AG04450 (cell line): ENCODE measurements around the gene PER2. TPM values are rescaled to one million over a fixed set of nuclear protein-coding genes. Genes with fewer than 3 reads are reported as not detected.

ENCODE experiments used
- CTCF ChIA-PET: fragments of 300-600, 350-600 bp; formaldehyde crosslinking; extraction: SDS; loops from one replicate; lab custom pipeline; 2022; ENCODE audit warnings: antibody characterized with exemption, inconsistent platforms; lab: Charles Lee
- POLR2A ChIA-PET: fragments of 350-600 bp; formaldehyde crosslinking; extraction: SDS; loops from one replicate; lab custom pipeline; 2021; ENCODE audit warnings: antibody characterized with exemption, inconsistent platforms; lab: Yijun Ruan, JAX
- DNase-seq: peaks from one replicate; pipeline ENCODE4 v3.0.0-alpha.2; 2011; ENCODE audit warnings: low read depth, low spot score
- H3K27ac ChIP-seq: one replicate; pipeline ENCODE4 v1.5.1; 2012; ENCODE audit warnings: low read depth, low read length, control low read depth
- H3K27me3 ChIP-seq: one replicate; pipeline ENCODE4 v1.6.0; 2012; ENCODE audit warnings: low read length; ENCODE audit not compliant: control insufficient read depth, insufficient read depth
- H3K4me3 ChIP-seq: 2 replicates; pipeline ENCODE4 v1.5.1; 2011; ENCODE audit warnings: mild to moderate bottlenecking, low read depth, low read length, control low read depth
- H3K9me3 ChIP-seq: 2 replicates; pipeline ENCODE4 v1.5.1; 2012; ENCODE audit warnings: low read length; ENCODE audit not compliant: control insufficient read depth, insufficient read depth
- CTCF ChIP-seq: IDR thresholded peaks from 2 replicates; pipeline ENCODE4 v1.5.1; 2011; ENCODE audit warnings: low read depth, low read length, control low read depth, inconsistent platforms
- polyA plus RNA-seq: library from polyadenylated mRNA; depleted of rRNA; stranded (reverse); fragments of >200 nt; gene quantifications from 2 replicates; pipeline ENCODE4 v1.2.3, GENCODE V29; 2011

Gene PER2
- polyA plus RNA-seq, 1 experiment = 1.9 TPM

- H3K27me3 ChIP-seq = no peaks in the 10 kb centered on the region
- no peak for DNase-seq
- no peak for TF ChIP-seq CTCF
- CTCF ChIA-PET = no interaction called here
- H3K4me3 ChIP-seq = no peak overlapping the region
- POLR2A ChIA-PET = no interaction called here
- no peak overlapping the region for H3K27ac ChIP-seq
- no peaks in the 10 kb centered on the region for H3K9me3 ChIP-seq
Observed at GRCh38 chr2:238271061-238271554, 17.3 kb downstream of the PER2 start.

- H3K4me3 ChIP-seq = no peak overlapping the region
- TF ChIP-seq CTCF = no peak
- DNase-seq = no peak
- H3K9me3 ChIP-seq = no peaks in the 10 kb centered on the region
- POLR2A ChIA-PET = no interaction called here
- no peaks in the 10 kb centered on the region for H3K27me3 ChIP-seq
- CTCF ChIA-PET = no interaction called here
- no peak overlapping the region for H3K27ac ChIP-seq
Observed at GRCh38 chr2:238270606-238271005, 17.8 kb downstream of the PER2 start.

GRCh38 chr2:238269741-238270140 is 18.7 kb downstream of the PER2 start:
- ChIA-PET POLR2A (no interaction called here), CTCF (interaction anchor here (0.5 kb wide), 1 partner anchor 211 kb away, joined by 4 read pairs; no protein-coding TSS in a partner anchor)
- Histone ChIP-seq H3K4me3 (no peak overlapping the region), H3K9me3 (no peaks in the 10 kb centered on the region), H3K27me3 (no peaks in the 10 kb centered on the region), H3K27ac (no peak overlapping the region)
- no peak for TF ChIP-seq CTCF
- no peak for DNase-seq

- no peaks in the 10 kb centered on the region for H3K9me3 ChIP-seq
- no peak for DNase-seq
- H3K27ac ChIP-seq = no peak overlapping the region
- POLR2A ChIA-PET = no interaction called here
- H3K4me3 ChIP-seq = no peak overlapping the region
- H3K27me3 ChIP-seq = no peaks in the 10 kb centered on the region
- no peak for TF ChIP-seq CTCF
- CTCF ChIA-PET = interaction anchor here (1.6 kb wide), 1 partner anchor 11 kb away, joined by 3 read pairs; no protein-coding TSS in a partner anchor
Observed at GRCh38 chr2:238267884-238268680, 20.3 kb downstream of the PER2 start.

- no peaks in the 10 kb centered on the region for H3K27me3 ChIP-seq
- no peak for DNase-seq
- H3K27ac ChIP-seq = peak overlapping the region; percentile 11
- CTCF ChIA-PET = interaction anchor here (0.6 to 1.6 kb wide), 3 partner anchors 10 to 407 kb away, joined by 3 read pairs; no protein-coding TSS in a partner anchor
- POLR2A ChIA-PET = interaction anchor here (0.6 kb wide), 1 partner anchor 27 kb away, joined by 4 read pairs; the partner anchor contains the start of gene HES6
- H3K9me3 ChIP-seq = no peaks in the 10 kb centered on the region
- no peak overlapping the region for H3K4me3 ChIP-seq
- TF ChIP-seq CTCF = no peak
Observed at GRCh38 chr2:238267341-238267710, 21.1 kb downstream of the PER2 start.
